ENCODE measurements around the gene STK26.
A peak's percentile ranks its signal among the peaks of the same experiment; 100 is the strongest.
"Not testable (repeated sequence)": the region's sequence is repeated elsewhere in the genome, so short reads cannot be mapped to it uniquely, and the experiment has no call there.

Gene STK26

DNA sequence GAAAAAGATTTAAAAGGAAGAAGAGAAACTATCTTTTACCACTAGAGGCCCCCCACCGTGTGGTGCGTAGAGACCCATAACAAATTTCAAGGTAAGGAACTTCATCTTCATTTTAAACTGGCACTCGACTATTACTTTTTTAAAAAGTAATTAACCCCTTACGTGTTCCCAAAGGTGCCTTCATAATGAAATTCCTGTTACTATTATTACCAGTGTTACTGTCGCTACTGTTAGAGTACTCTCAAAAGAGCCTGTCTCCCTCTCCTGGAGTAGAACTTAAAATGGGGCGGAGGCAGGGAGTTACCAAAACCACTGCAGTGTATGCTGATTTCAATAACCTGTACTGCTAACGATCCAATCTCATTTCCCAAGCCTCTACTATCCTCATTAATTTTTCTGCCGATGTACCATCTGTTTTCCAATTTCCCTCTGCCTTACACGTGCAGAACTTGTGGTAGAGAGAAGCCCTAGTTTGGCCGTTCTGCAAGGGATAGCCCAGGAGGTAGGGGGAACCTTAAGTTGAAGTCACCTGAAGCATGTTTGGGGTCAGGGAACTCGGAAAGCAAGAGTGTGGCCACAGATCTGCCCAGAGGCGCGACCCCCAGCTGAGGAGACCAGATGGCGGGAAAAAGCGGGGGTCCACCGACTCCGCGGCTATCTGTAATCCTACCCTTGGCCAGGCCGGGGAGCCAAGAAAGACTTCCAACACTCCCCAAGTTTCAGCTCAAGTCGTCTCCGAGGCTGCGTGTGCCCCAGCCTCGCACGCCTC is 720 bp upstream of the STK26 start:
- peak overlapping the region; percentile 82 for H3K4me3 Mint-ChIP-seq
- peaks cover 6% of the 10 kb centered on the region for H3K36me3 Mint-ChIP-seq
- H3K4me1 Mint-ChIP-seq: peaks cover 17% of the 10 kb centered on the region
- peak; percentile 25 for ATAC-seq
- peak in 1 of 2 donors; percentile 50 for DNase-seq (ENCODE audit: low spot score in 2 of 2)
- peak overlapping the region; percentile 92 for H3K27ac Mint-ChIP-seq
- H3K9me3 Mint-ChIP-seq: no peaks in the 10 kb centered on the region

DNA sequence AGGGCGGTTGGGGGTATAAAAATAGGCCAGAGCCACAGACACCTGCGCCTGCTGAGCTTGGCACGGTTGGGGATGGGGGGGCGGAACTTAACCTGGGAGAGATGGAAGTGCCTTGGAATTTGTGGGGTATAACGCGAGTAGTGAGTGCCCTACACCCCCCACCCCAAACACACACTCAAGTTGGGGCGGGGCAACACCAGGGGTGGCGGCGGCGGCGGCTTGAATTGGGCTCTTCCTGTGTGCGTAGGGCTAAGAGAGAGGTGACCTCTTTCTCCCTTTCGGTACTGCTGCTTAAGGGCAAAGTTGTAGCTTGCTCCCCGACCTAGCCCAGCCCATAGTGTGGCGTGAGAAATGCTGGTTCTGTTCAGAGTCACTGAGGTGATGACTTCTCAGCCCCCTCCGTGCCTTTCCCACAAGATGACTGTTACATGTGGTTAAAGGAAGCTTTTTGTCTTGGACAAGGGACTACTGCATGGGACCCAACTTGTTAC is 839 bp downstream of the STK26 start:
- ATAC-seq (peak; percentile 86), DNase-seq (ENCODE audit: low spot score in 2 of 2) (peak; percentile 11 to 70)
- Mint-ChIP-seq H3K4me3 (peak overlapping the region; percentile 82), H3K36me3 (peaks cover 21% of the 10 kb centered on the region), H3K27ac (peak overlapping the region; percentile 92), H3K9me3 (no peaks in the 10 kb centered on the region), H3K4me1 (peaks cover 31% of the 10 kb centered on the region)

DNA sequence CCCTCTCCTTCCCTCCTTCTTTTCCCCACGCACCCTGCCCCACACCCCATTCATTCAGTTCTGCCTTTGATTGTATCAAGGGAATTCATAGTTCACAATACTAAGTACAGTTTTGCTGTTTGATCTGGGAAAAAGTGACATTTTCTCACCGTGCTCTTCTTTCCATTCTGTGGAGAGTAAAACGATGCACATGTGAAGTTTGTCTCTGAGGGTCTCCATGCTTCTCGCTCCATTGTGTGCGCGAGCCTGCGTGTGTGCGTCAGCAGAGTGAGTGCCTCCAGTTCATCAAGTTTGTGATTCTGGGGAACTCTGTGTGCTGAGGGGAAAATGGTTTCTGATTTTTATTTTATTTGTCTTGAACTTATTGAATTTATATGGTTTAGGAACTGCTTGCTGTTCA is 1.9 kb downstream of the STK26 start:
- H3K27ac Mint-ChIP-seq: peak overlapping the region; percentile 92
- no peaks in the 10 kb centered on the region for H3K9me3 Mint-ChIP-seq
- no peak for ATAC-seq
- peak overlapping the region; percentile 82 for H3K4me3 Mint-ChIP-seq
- DNase-seq (ENCODE audit: low spot score in 2 of 2): no peak
- H3K36me3 Mint-ChIP-seq: peaks cover 21% of the 10 kb centered on the region
- H3K4me1 Mint-ChIP-seq: peaks cover 40% of the 10 kb centered on the region

DNA sequence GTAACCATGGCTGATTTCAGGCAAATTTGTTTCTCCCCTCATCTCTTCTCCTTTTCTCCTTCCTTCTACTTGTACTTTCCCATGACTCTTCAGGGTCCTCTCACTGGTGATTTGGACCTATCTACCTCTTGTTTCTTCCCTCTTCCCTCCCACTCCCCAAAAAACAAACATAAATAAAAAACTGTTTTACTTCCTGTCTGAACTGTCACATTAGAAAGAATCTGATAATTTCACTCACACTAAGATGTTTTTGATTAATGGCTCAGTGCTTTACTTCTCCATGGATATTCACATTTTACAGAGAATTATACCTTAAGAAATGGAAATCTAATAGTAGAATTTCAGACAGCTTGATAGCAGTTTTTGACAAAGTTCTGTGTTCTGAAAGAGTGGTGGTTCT is 7.2 kb downstream of the STK26 start:
- Mint-ChIP-seq H3K36me3 (peaks cover 28% of the 10 kb centered on the region), H3K9me3 (no peaks in the 10 kb centered on the region), H3K4me3 (no peak overlapping the region), H3K27ac (no peak overlapping the region), H3K4me1 (peaks cover 56% of the 10 kb centered on the region)
- ATAC-seq: no peak
- no peak for DNase-seq (ENCODE audit: low spot score in 2 of 2)

DNA sequence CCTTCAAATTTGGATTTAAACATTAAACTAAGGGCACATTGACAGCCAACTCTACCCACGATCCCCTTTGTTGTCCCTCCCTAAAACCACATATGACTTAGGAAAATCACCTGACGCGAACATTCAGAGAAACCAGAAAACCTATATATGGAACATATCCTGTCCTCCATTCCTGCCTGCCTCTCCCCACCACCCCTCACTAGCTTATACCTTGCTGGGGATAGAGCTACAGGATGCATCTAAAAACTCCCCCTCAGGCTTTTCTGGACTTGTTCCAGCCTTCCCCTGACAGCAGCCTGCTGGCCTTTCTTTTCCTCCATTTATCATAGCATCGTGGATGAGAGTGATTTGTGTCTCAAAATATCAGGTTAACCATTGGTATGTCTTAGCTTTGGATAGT is 8.8 kb downstream of the STK26 start:
- no peak for ATAC-seq
- Mint-ChIP-seq H3K4me3 (peak overlapping the region; percentile 41), H3K9me3 (no peaks in the 10 kb centered on the region)

DNA sequence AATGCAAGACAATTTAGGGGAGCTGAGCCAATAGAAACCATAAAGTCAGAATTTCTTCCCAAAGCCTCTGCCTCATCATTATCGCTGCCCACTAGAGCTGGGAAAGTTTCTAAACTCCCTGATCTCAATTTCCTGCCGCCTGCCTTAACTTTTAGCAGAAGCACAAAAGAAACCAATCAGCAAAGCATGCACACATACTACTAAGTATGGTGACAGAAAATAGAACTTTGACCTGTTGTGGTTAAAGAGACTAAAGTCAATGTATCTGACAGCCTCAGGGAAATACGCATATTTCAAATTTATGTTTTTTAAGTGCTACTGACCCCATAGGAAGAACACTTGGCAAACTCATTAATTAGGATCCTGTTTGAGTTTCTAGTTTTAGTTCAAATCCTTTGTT is 10.1 kb downstream of the STK26 start:
- DNase-seq (ENCODE audit: low spot score in 2 of 2) (no peak), ATAC-seq (no peak)
- H3K27ac Mint-ChIP-seq: no peak overlapping the region
- peaks cover 19% of the 10 kb centered on the region for H3K36me3 Mint-ChIP-seq
- peaks cover 59% of the 10 kb centered on the region for H3K4me1 Mint-ChIP-seq
- H3K9me3 Mint-ChIP-seq: no peaks in the 10 kb centered on the region
- no peak overlapping the region for H3K4me3 Mint-ChIP-seq

More for the DNA sequence above, 8.8 kb downstream of the STK26 start:
- no peak for DNase-seq (ENCODE audit: low spot score in 2 of 2)
- Mint-ChIP-seq H3K27ac (peak overlapping the region; percentile 81), H3K4me1 (peaks cover 59% of the 10 kb centered on the region), H3K36me3 (peaks cover 28% of the 10 kb centered on the region)

DNA sequence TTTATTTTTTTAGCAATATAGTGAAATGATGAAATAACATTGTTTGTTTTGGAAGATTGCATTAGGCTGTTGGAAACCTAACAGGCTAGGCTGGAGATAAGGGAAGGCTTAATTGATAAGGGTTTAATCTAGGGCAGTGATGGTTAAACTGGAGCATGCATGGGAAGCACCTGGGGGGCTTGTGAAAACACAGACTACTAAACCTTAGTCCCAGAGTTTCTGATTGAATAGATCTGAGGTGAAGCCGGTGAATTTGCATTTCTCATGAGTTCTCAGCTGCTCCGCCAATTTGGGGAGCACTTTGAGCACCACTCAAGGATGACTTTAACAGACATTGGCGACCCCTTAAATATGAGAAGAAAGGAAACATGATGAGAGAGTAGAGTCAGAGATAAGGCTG is 11.5 kb downstream of the STK26 start:
- Mint-ChIP-seq H3K4me1 (peaks cover 45% of the 10 kb centered on the region), H3K9me3 (no peaks in the 10 kb centered on the region), H3K27ac (no peak overlapping the region), H3K4me3 (no peak overlapping the region), H3K36me3 (peaks cover 11% of the 10 kb centered on the region)
- DNase-seq (ENCODE audit: low spot score in 2 of 2) (no peak), ATAC-seq (no peak)

DNA sequence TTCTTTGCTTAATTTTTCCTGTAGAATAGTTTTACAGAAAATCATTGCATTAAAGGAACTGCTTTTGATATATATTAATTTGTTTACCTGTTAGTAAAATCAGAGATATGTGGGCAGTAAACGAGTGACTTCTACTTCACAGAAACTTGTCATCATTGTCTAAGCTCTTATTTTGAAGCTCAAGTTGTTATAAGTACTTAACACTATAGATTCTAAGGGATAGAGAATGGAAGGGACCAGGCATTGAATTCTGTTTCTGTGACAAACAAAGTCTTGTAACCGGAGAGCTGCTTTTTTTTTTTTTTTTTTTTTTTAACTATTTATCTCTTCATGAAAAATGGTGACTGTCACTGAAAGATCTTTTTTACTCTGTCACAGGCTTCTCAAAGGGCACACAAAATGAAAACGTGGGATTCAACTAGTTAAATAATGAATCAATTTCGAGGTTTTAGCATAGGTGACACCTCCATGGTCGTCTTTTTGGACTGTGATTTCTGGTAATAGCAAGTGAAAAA is 14.4 kb downstream of the STK26 start:
- Mint-ChIP-seq H3K36me3 (no peaks in the 10 kb centered on the region), H3K4me1 (peaks cover 38% of the 10 kb centered on the region), H3K9me3 (no peaks in the 10 kb centered on the region), H3K27ac (peak overlapping the region; percentile 56), H3K4me3 (no peak overlapping the region)
- ATAC-seq: no peak
- no peak for DNase-seq (ENCODE audit: low spot score in 2 of 2)

DNA sequence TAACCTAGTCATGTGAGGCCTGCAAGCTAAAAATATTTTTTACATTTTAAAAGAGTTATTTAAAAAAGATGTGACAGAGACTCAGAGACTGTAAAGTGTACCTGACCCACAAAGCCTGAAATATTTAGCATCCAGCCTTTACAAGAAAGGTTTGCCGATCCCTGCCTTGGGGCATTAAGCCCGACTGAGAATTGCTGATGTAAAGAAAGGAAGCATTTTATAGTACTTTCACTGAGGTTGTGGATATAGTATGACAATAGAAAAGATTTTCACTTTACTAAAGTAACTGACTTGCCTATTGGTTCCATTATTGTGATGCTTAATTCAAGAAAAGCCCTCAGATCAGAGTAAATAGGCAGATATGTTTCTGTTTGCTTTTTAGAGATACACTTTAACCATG is 17.0 kb downstream of the STK26 start:
- Mint-ChIP-seq H3K4me1 (peaks cover 39% of the 10 kb centered on the region), H3K27ac (no peak overlapping the region), H3K9me3 (no peaks in the 10 kb centered on the region), H3K4me3 (no peak overlapping the region), H3K36me3 (no peaks in the 10 kb centered on the region)
- no peak for DNase-seq (ENCODE audit: low spot score in 2 of 2)
- ATAC-seq: no peak

DNA sequence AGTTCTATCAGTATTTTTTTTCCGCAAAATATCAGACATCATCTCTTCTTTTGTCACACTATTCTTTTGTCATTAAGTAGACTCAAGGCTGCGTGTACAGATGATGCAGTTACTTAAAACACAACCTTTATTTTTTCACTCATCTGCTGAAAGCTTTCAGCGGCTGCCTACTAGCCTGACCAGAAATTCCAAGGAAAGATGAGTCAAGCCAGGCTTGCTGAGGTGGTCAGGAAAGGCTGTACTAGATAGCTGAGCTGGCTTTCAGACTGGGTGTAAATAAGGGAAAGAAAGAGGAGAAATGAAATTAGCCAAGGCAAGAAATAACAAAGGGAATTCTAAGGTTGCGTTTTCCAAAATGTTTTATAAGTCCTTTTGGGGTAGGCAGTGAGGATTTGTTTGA is 17.9 kb downstream of the STK26 start:
- no peak for ATAC-seq
- no peak overlapping the region for H3K4me3 Mint-ChIP-seq
- DNase-seq (ENCODE audit: low spot score in 2 of 2): no peak
- H3K9me3 Mint-ChIP-seq: no peaks in the 10 kb centered on the region
- H3K27ac Mint-ChIP-seq: no peak overlapping the region
- no peaks in the 10 kb centered on the region for H3K36me3 Mint-ChIP-seq
- H3K4me1 Mint-ChIP-seq: peaks cover 40% of the 10 kb centered on the region

DNA sequence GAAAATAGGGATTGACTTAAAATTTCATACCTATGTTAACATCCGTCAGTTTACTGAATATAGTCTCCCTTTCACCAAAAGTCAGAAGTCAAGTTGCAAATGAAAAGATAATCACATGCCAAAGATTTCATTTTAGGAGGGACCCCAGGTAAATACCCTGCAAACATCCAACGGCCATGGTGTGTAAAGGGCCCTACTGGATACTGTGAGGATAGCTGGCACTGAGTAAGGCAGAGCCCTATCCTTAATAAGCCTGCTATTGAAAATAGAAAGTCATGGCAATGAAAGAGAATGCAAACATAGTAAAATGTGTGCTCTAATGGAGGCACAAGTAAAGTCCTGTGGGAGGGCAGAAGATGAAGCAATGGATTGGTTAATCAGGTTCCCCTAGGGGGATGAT is 20.9 kb downstream of the STK26 start:
- no peak overlapping the region for H3K4me3 Mint-ChIP-seq
- no peaks in the 10 kb centered on the region for H3K36me3 Mint-ChIP-seq
- H3K4me1 Mint-ChIP-seq: peaks cover 31% of the 10 kb centered on the region
- DNase-seq (ENCODE audit: low spot score in 2 of 2) (no peak), ATAC-seq (no peak)
- H3K9me3 Mint-ChIP-seq: no peaks in the 10 kb centered on the region
- no peak overlapping the region for H3K27ac Mint-ChIP-seq

DNA sequence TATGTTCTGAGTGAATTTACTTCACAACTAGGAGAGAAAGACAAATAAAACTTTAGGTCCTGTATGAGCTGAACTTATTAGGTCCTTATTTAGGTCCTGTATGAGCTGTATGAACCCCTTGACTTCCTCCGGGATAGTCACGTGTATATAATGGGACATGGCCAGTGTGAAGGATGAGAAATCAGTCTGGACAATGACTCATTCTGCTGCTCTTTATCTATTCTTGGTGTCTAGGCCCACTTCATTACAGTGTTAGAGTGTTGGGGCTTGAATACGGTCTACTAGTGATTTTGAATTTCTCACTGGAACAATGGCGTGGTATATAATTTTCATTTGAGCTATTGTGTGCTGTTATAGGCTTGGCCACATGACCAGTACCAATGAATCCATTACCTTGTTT is 21.9 kb downstream of the STK26 start:
- H3K9me3 Mint-ChIP-seq: no peaks in the 10 kb centered on the region
- peaks cover 33% of the 10 kb centered on the region for H3K4me1 Mint-ChIP-seq
- DNase-seq (ENCODE audit: low spot score in 2 of 2) (no peak), ATAC-seq (no peak)
- no peaks in the 10 kb centered on the region for H3K36me3 Mint-ChIP-seq
- no peak overlapping the region for H3K27ac Mint-ChIP-seq
- H3K4me3 Mint-ChIP-seq: no peak overlapping the region

DNA sequence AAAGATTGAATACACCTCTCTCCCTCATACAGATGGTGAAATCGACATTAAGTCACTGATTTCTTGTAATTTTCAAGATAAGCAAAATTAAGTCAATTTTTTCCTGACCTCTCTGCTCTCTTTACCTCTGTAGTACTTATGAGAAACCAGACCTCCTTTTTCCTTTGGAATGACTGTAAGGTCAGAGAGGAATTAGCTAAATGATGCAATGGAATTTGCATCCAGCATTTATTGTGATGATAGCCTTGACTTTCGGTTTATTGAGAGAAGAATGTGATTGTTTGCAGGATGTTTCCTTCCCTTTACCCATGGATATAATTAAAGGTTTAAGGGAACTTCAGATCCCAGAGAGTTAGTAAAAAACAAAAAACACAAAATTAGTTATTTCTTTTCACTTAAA is 22.4 kb downstream of the STK26 start:
- H3K4me1 Mint-ChIP-seq: peaks cover 36% of the 10 kb centered on the region
- H3K9me3 Mint-ChIP-seq: no peaks in the 10 kb centered on the region
- H3K36me3 Mint-ChIP-seq: no peaks in the 10 kb centered on the region
- H3K27ac Mint-ChIP-seq: no peak overlapping the region
- no peak for ATAC-seq
- DNase-seq (ENCODE audit: low spot score in 2 of 2): no peak
- no peak overlapping the region for H3K4me3 Mint-ChIP-seq

DNA sequence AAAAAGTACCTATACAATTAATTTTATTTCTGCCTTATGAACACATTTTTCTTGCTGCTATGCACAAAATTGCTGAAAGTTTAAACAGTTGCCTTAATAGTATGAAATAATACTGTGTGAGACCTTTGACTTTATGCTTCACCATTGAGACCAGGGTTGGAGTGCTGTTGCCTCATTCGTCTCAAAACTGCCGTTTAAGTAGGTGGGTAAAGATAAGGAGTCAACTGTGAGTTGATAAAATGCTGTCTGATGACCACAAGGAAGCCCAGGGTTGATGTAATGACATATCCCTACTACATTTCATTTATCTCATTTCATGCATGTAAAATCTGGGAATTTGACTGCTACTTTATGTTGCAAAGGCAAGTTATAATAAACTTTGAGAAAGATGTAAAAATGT is 23.4 kb downstream of the STK26 start:
- H3K4me3 Mint-ChIP-seq: no peak overlapping the region
- no peak overlapping the region for H3K27ac Mint-ChIP-seq
- H3K9me3 Mint-ChIP-seq: no peaks in the 10 kb centered on the region
- H3K36me3 Mint-ChIP-seq: no peaks in the 10 kb centered on the region
- peaks cover 29% of the 10 kb centered on the region for H3K4me1 Mint-ChIP-seq
- ATAC-seq: no peak
- DNase-seq (ENCODE audit: low spot score in 2 of 2): no peak

DNA sequence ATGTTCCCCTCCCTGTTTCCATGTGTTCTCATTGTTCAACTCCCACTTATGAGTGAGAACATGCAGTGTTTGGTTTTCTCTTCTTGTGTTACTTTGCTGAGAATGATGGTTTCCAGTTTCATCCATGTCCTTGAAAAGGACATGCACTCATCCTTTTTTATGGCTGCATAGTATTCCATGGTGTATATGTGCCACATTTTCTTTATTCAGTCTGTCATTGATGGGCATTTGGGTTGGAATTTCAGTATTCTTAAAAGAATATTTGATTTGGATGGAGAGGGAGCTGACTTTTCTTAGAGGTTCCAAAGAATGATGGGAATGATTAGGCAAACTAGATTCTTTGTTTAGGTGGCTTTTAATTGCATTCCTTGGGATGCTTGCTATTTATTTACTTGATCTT is 28.7 kb downstream of the STK26 start:
- not testable (repeated sequence) for H3K27ac Mint-ChIP-seq, H3K4me1 Mint-ChIP-seq

DNA sequence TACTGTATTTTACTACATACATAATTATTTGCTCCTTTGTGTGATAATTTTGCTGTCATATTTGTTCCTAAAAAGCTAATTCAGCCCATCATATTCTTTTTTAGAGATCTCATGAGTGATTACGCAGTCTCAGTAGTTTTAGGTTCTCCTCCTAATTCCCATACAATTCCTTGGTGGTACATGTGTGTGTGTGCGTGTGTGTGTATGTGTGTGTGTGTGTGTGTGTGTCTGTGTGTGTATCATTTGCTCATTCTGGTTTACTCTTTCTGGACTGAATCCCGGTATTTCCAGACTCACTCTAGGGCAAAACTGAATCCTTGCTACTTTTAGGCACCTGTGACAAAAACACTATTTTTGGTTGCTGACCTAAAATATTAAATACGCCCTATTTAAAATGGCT is 34.9 kb downstream of the STK26 start:
- Mint-ChIP-seq H3K4me3 (no peak overlapping the region), H3K9me3 (no peaks in the 10 kb centered on the region), H3K27ac (no peak overlapping the region), H3K36me3 (peaks cover 24% of the 10 kb centered on the region), H3K4me1 (peaks cover 10% of the 10 kb centered on the region)
- DNase-seq (ENCODE audit: low spot score in 2 of 2) (no peak), ATAC-seq (no peak)

More for the DNA sequence above, 28.7 kb downstream of the STK26 start:
- not testable (repeated sequence) for H3K9me3 Mint-ChIP-seq; ATAC-seq; DNase-seq (ENCODE audit: low spot score in 2 of 2); H3K4me3 Mint-ChIP-seq
- H3K36me3 Mint-ChIP-seq: peaks cover 11% of the 10 kb centered on the region
